G401 (cell line): ENCODE results near the gene TFF3. TPM values are rescaled to one million over a fixed set of nuclear protein-coding genes. Genes with fewer than 3 reads are reported as not detected.

Experiments
- DNase-seq: peaks from one replicate; pipeline ENCODE4 v3.0.0-alpha.2; 2015; ENCODE audit warnings: low spot score
- in situ Hi-C: cut with HindIII; loops from 2 replicates; pipeline ENCODE4 v1.10.0; 2016; ENCODE audit warnings: low sequenced_read_pairs, mixed read lengths
- total RNA-seq: library from RNA; depleted of rRNA; stranded (reverse); fragments of >200 nt; shearing (Covaris generic); gene quantifications from 2 replicates; pipeline ENCODE4 v1.2.3, GENCODE V29; 2014; rRNA removed

Gene TFF3
- total RNA-seq = not detected in 2 replicates

- DNase-seq = no peak
- in situ Hi-C loops = no loop called here
Measured at GRCh38 chr21:42315296-42315891, at the start of gene TFF3. TSS of gene TFF3 (minus strand) at chr21:42315409. CDS start at chr21:42315374, 35 bp downstream.

GRCh38 chr21:42364304-42364865, 49.2 kb upstream of the TFF3 start:
- no peak for DNase-seq
- in situ Hi-C loops = no loop called here

GRCh38 chr21:42363312-42363711, 48.1 kb upstream of the TFF3 start:
- in situ Hi-C loops = no loop called here
- DNase-seq = no peak

- in situ Hi-C loops = no loop called here
- no peak for DNase-seq
Measured at GRCh38 chr21:42362700-42363099, 47.5 kb upstream of the TFF3 start.

- in situ Hi-C loops = no loop called here
- DNase-seq = no peak
Measured at GRCh38 chr21:42362198-42362597, 47.0 kb upstream of the TFF3 start.

- no peak for DNase-seq
- in situ Hi-C loops = no loop called here
Measured at GRCh38 chr21:42361286-42361685, 46.1 kb upstream of the TFF3 start.

- DNase-seq = no peak
- in situ Hi-C loops = no loop called here
Measured at GRCh38 chr21:42360317-42360716, 45.1 kb upstream of the TFF3 start.

GRCh38 chr21:42358937-42359336, 43.7 kb upstream of the TFF3 start:
- in situ Hi-C loops = no loop called here
- DNase-seq = no peak

GRCh38 chr21:42358261-42358660, 43.1 kb upstream of the TFF3 start:
- in situ Hi-C loops = no loop called here

GRCh38 chr21:42357307-42357706, 42.1 kb upstream of the TFF3 start:
- in situ Hi-C loops = no loop called here
- no peak for DNase-seq

More at GRCh38 chr21:42358261-42358660, 43.1 kb upstream of the TFF3 start:
- no peak for DNase-seq

- in situ Hi-C loops = no loop called here
- DNase-seq = no peak
Measured at GRCh38 chr21:42356650-42357049, 41.4 kb upstream of the TFF3 start.

- in situ Hi-C loops = no loop called here
- DNase-seq = no peak
Measured at GRCh38 chr21:42356046-42356445, 40.8 kb upstream of the TFF3 start.

GRCh38 chr21:42353623-42354022, 38.4 kb upstream of the TFF3 start:
- DNase-seq = no peak
- in situ Hi-C loops = no loop called here

- no peak for DNase-seq
- in situ Hi-C loops = no loop called here
Measured at GRCh38 chr21:42352441-42353095, 37.4 kb upstream of the TFF3 start.

GRCh38 chr21:42351626-42352440, 36.6 kb upstream of the TFF3 start:
- in situ Hi-C loops = no loop called here
- no peak for DNase-seq

- DNase-seq = no peak
- in situ Hi-C loops = no loop called here
Measured at GRCh38 chr21:42350927-42351426, 35.8 kb upstream of the TFF3 start, which contains the start of gene TFF2. TSS of gene TFF2 (minus strand) at chr21:42350994. CDS start at chr21:42350957, 37 bp downstream.

- in situ Hi-C loops = no loop called here
- DNase-seq = no peak
Measured at GRCh38 chr21:42350318-42350910, 35.2 kb upstream of the TFF3 start.

GRCh38 chr21:42349420-42350317, 34.5 kb upstream of the TFF3 start:
- DNase-seq = no peak
- in situ Hi-C loops = loop anchor here (10.0 kb wide), 1 partner anchor 55 kb away; the partner anchor contains the start of gene UBASH3A
